Renal cortical epithelial cell (primary cell): ENCODE data around the gene PMVK. TPM values are rescaled to one million over a fixed set of nuclear protein-coding genes. Genes with fewer than 3 reads are reported as not detected.

ENCODE experiments used
- DNase-seq: peaks from one replicate; pipeline ENCODE4 v3.0.0-alpha.2; 2011; ENCODE audit warnings: low read depth
- total RNA-seq: library from RNA; depleted of rRNA; stranded (reverse); fragments of >200 nt; gene quantifications from 2 replicates; pipeline ENCODE4 v1.2.3, GENCODE V29; 2014

PMVK gene
- total RNA-seq, 1 donor from 2014 or later, result 8.8 TPM

GRCh38 chr1:154951901-154952657, 15.6 kb upstream of the PMVK start:
- no peak for DNase-seq

- DNase-seq, result no peak
Observed at GRCh38 chr1:154948079-154948478, 11.6 kb upstream of the PMVK start.

- DNase-seq, result no peak
Observed at GRCh38 chr1:154945962-154946850, 9.7 kb upstream of the PMVK start.

- DNase-seq, result no peak
Observed at GRCh38 chr1:154945160-154945961, 8.8 kb upstream of the PMVK start.

- no peak for DNase-seq
Observed at GRCh38 chr1:154944401-154945159, 8.1 kb upstream of the PMVK start.

- DNase-seq, result no peak
Observed at GRCh38 chr1:154943649-154944400, 7.3 kb upstream of the PMVK start.

- DNase-seq, result no peak
Observed at GRCh38 chr1:154941333-154942013, 5.0 kb upstream of the PMVK start.

- DNase-seq, result no peak
Observed at GRCh38 chr1:154940651-154941194, 4.2 kb upstream of the PMVK start.

GRCh38 chr1:154940213-154940560, 3.7 kb upstream of the PMVK start:
- no peak for DNase-seq

GRCh38 chr1:154938604-154939399, 2.3 kb upstream of the PMVK start:
- no peak for DNase-seq

GRCh38 chr1:154937988-154938386, 1.5 kb upstream of the PMVK start:
- no peak for DNase-seq

GRCh38 chr1:154937085-154937987, 817 bp upstream of the PMVK start:
- peak; percentile 90 for DNase-seq

GRCh38 chr1:154935749-154936554, 567 bp downstream of the PMVK start:
- no peak for DNase-seq

GRCh38 chr1:154934358-154934948, 2.1 kb downstream of the PMVK start:
- no peak for DNase-seq

GRCh38 chr1:154931940-154932487, 4.5 kb downstream of the PMVK start:
- DNase-seq, result peak; percentile 25

GRCh38 chr1:154926201-154926600, 10.3 kb downstream of the PMVK start:
- no peak for DNase-seq
